Medulla oblongata (tissue), 1 donor: Measurements from ENCODE around the gene ALPI.
A peak's percentile ranks its signal among the peaks of the same experiment; 100 is the strongest.

Experiments used
- DNase-seq: peaks from one replicate; pipeline ENCODE4 v3.0.0-alpha.2; 2015; ENCODE audit errors: extremely low spot score

Gene ALPI

GRCh38 chr2:232501331-232501771, 45.4 kb downstream of the ALPI start:
- no peak for DNase-seq

GRCh38 chr2:232501794-232502390, 45.9 kb downstream of the ALPI start:
- DNase-seq = no peak

GRCh38 chr2:232502511-232502910, 46.6 kb downstream of the ALPI start:
- DNase-seq = no peak

- peak; percentile 34 for DNase-seq
Measured at GRCh38 chr2:232502911-232503808, 47.2 kb downstream of the ALPI start.

GRCh38 chr2:232503809-232504323, 47.9 kb downstream of the ALPI start:
- DNase-seq = no peak

- no peak for DNase-seq
Measured at GRCh38 chr2:232504438-232504837, 48.5 kb downstream of the ALPI start.

- no peak for DNase-seq
Measured at GRCh38 chr2:232505856-232506255, 49.9 kb downstream of the ALPI start.

GRCh38 chr2:232506709-232507108, 50.8 kb downstream of the ALPI start:
- no peak for DNase-seq

GRCh38 chr2:232508251-232508650, 52.3 kb downstream of the ALPI start:
- DNase-seq = no peak
